Esophagus muscularis mucosa (tissue), 4 donors: ENCODE data around the gene FOXO3. TPM values are rescaled to one million over a fixed set of nuclear protein-coding genes. Genes with fewer than 3 reads are reported as not detected.

Source experiments
- DNase-seq: peaks from one replicate; pipeline ENCODE4 v3.0.0-alpha.2; 2017; ENCODE audit errors: extremely low spot score
- H3K27ac ChIP-seq, 4 donors: fragments of 200-600 bp; sonication (generic); replicated peaks in 1 of 4; 1 replicate in 3 of 4; 2 replicates in 1 of 4; pipeline ENCODE4 v1.5.1; 2016 to 2019; ENCODE audit warnings: mild to moderate bottlenecking in 1 of 4
- H3K27me3 ChIP-seq, 4 donors: fragments of 200-600 bp; sonication (generic); one replicate each; pipeline versions ENCODE4 v1.5.1 to v1.6.0; 2016 to 2019
- H3K36me3 ChIP-seq, 4 donors: fragments of 200-600 bp; sonication (generic); one replicate each; pipeline ENCODE4 v1.5.1; 2016 to 2019
- H3K4me1 ChIP-seq, 4 donors: fragments of 200-600 bp; sonication (generic); one replicate each; pipeline ENCODE4 v1.5.1; 2016 to 2019
- H3K4me3 ChIP-seq, 4 donors: fragments of 200-600 bp; sonication (generic); 1 replicate in 2 of 4; 2 replicates in 2 of 4; pipeline ENCODE4 v1.5.1; 2016 to 2019; ENCODE audit warnings: mild to moderate bottlenecking in 4 of 4, moderate library complexity in 1 of 4
- H3K9me3 ChIP-seq, 4 donors: fragments of 200-600 bp; sonication (generic); 1 replicate in 3 of 4; 2 replicates in 1 of 4; pipeline ENCODE4 v1.5.1; 2016 to 2019
- EP300 ChIP-seq: sonication (generic); formaldehyde crosslinking; IDR thresholded peaks from one replicate; pipeline ENCODE4 v1.6.1; 2017; ENCODE audit warnings: antibody characterized with exemption
- POLR2A ChIP-seq: fragments of 450-650 bp; IDR thresholded peaks from one replicate; pipeline ENCODE4 v1.6.1; 2017; ENCODE audit warnings: antibody characterized with exemption, moderate library complexity, mild to moderate bottlenecking, low read depth
- POLR2AphosphoS5 ChIP-seq, 2 donors: sonication (generic); formaldehyde crosslinking; IDR thresholded peaks; one replicate each; pipeline ENCODE4 v1.6.1; 2017; ENCODE audit warnings: antibody characterized with exemption in 2 of 2
- WGBS: methylation state at CpG from one replicate; pipeline ENCODE4 v1.1.5; 2018; 5-methylcytosine and 5-hydroxymethylcytosine counted together
- intact Hi-C: fragments of 100-400 bp; cut with DNase I; formaldehyde crosslinking; loops from one replicate; pipeline ENCODE4 v1.15.1; 2023
- total RNA-seq, 4 donors: library from RNA; depleted of rRNA; stranded (reverse); fragments of >200 nt; gene quantifications; one replicate each; pipeline versions ENCODE4 v1.1.0 to v1.2.1, GENCODE V29; 2016
- TF ChIP-seq, protein P1 (sequence below), 3 experiments: fragments of 200-600 bp in 2 of 3; fragments of 450-650 bp in 1 of 3; sonication (generic) in 2 of 3; IDR thresholded peaks; one replicate each; pipeline ENCODE4 v1.5.1; 2017 to 2019; ENCODE audit warnings: antibody characterized with exemption in 3 of 3, mild to moderate bottlenecking in 2 of 3, moderate library complexity in 1 of 3

FOXO3 gene
- total RNA-seq, 4 donors from 2014 or later: 92.2 to 154 (median 122) TPM

- peaks cover 4 to 34% (median 20%) of the 10 kb centered on the region in 4 donors for H3K36me3 ChIP-seq
- H3K4me3 ChIP-seq: peak overlapping the region; percentile 83 to 95 (median 90)
- WGBS: 13% methylated on average over 3 of the region's 3 CpGs
- H3K27me3 ChIP-seq: no peaks in the 10 kb centered on the region
- no peaks in the 10 kb centered on the region for H3K9me3 ChIP-seq
- peak overlapping the region; percentile 98 to 100 (median 99) for H3K27ac ChIP-seq
- no peak for DNase-seq
- H3K4me1 ChIP-seq: peaks cover 51 to 64% (median 61%) of the 10 kb centered on the region in 4 donors
- TF ChIP-seq EP300: no peak
- intact Hi-C loops: loop anchor here (2.0 kb wide), 1 partner anchor 25 kb away; no protein-coding TSS in a partner anchor
These were observed 3.5 kb downstream of the FOXO3 start for GRCh38 chr6:108564178-108564577.

GRCh38 chr6:108565091-108565766 is 4.5 kb downstream of the FOXO3 start:
- H3K9me3 ChIP-seq: no peaks in the 10 kb centered on the region
- WGBS: 15% methylated on average over 4 of the region's 4 CpGs
- H3K4me3 ChIP-seq: peak overlapping the region; percentile 83 to 95 (median 90)
- intact Hi-C loops: loop anchor here (2.0 kb wide), 1 partner anchor 24 kb away; no protein-coding TSS in a partner anchor
- DNase-seq: no peak
- peaks cover 11 to 44% (median 29%) of the 10 kb centered on the region in 4 donors for H3K36me3 ChIP-seq
- peaks cover 52 to 74% (median 71%) of the 10 kb centered on the region in 4 donors for H3K4me1 ChIP-seq
- no peaks in the 10 kb centered on the region for H3K27me3 ChIP-seq
- H3K27ac ChIP-seq: peak overlapping the region; percentile 98 to 100 (median 99)
- TF ChIP-seq POLR2AphosphoS5 (IDR thresholded peaks at IDR 0.05) (no peak), EP300 (no peak), POLR2A (no peak)
- TF ChIP-seq, protein P1, sequence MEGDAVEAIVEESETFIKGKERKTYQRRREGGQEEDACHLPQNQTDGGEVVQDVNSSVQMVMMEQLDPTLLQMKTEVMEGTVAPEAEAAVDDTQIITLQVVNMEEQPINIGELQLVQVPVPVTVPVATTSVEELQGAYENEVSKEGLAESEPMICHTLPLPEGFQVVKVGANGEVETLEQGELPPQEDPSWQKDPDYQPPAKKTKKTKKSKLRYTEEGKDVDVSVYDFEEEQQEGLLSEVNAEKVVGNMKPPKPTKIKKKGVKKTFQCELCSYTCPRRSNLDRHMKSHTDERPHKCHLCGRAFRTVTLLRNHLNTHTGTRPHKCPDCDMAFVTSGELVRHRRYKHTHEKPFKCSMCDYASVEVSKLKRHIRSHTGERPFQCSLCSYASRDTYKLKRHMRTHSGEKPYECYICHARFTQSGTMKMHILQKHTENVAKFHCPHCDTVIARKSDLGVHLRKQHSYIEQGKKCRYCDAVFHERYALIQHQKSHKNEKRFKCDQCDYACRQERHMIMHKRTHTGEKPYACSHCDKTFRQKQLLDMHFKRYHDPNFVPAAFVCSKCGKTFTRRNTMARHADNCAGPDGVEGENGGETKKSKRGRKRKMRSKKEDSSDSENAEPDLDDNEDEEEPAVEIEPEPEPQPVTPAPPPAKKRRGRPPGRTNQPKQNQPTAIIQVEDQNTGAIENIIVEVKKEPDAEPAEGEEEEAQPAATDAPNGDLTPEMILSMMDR (IDR thresholded peaks at IDR 0.05): no peak

DNA sequence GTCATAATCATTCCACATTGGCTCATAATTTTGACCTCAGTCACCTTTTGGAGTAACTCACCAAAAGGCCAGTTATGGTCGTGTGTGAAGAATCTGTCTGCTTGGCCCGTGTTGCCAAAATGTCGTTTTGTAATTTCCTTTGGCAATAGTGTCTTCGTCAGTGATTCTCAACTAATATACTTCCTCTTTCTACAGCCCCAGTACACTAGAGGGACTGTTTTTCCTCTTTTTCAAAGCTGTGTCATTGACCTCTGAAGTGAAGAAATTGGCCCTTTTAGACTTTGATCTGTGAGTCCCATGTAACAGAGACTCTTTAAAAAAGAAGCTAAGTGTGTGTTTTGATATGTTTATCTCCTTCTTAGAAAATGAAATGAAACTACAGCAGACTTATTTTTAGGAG is 5.2 kb downstream of the FOXO3 start:
- Histone ChIP-seq H3K9me3 (no peaks in the 10 kb centered on the region), H3K4me3 (peak overlapping the region; percentile 6 to 95 (median 90)), H3K27ac (peak overlapping the region; percentile 98 to 100 (median 99)), H3K27me3 (no peaks in the 10 kb centered on the region), H3K36me3 (peaks cover 11 to 51% (median 36%) of the 10 kb centered on the region in 4 donors), H3K4me1 (peaks cover 55 to 81% (median 76%) of the 10 kb centered on the region in 4 donors)
- intact Hi-C loops: loop anchor here (2.0 kb wide), 1 partner anchor 23 kb away; no protein-coding TSS in a partner anchor
- WGBS: 0% methylated on average over 4 of the region's 4 CpGs
- no peak for DNase-seq
- TF ChIP-seq, protein P1 (IDR thresholded peaks at IDR 0.05): peak; percentile 12 to 33 (median 25)
- TF ChIP-seq POLR2A (no peak), POLR2AphosphoS5 (IDR thresholded peaks at IDR 0.05) (peak in 1 of 2 donors; percentile 67)

GRCh38 chr6:108566406-108566805 is 5.7 kb downstream of the FOXO3 start:
- DNase-seq: no peak
- Histone ChIP-seq H3K4me3 (peak overlapping the region; percentile 6 to 95 (median 90)), H3K27ac (peak overlapping the region; percentile 98 to 100 (median 99)), H3K36me3 (peaks cover 11 to 56% (median 41%) of the 10 kb centered on the region in 4 donors), H3K4me1 (peaks cover 60 to 86% (median 81%) of the 10 kb centered on the region in 4 donors), H3K9me3 (no peaks in the 10 kb centered on the region), H3K27me3 (no peaks in the 10 kb centered on the region)
- intact Hi-C loops: no loop called here
- TF ChIP-seq POLR2A (no peak), POLR2AphosphoS5 (IDR thresholded peaks at IDR 0.05) (no peak), EP300 (no peak)
- TF ChIP-seq, protein P1 (IDR thresholded peaks at IDR 0.05): no peak

DNA sequence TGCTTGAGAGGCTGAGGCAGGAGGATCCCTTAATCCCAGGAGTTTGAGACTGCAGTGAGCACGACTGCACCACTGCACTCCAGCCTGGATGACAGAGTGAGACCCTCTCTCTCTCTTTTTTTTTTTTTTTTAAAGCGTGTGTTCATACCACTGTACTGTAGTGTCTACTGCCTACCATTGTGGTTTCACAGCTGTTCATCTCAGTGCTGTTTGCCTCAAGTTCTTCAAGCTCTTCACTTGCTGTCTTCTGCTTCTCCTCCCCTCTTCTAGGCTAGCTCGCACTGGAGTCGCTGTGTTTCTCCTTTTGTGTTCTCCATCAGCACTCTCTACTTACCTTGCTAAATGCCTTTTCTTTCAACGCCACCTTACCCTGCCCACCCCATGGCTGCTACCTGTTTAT is 7.4 kb downstream of the FOXO3 start:
- H3K4me1 ChIP-seq: peaks cover 64 to 100% (median 92%) of the 10 kb centered on the region in 4 donors
- H3K27me3 ChIP-seq: no peaks in the 10 kb centered on the region
- 90% methylated on average over 5 of the region's 5 CpGs for WGBS
- TF ChIP-seq EP300: no peak
- no peak for TF ChIP-seq POLR2AphosphoS5 (IDR thresholded peaks at IDR 0.05)
- TF ChIP-seq POLR2A: no peak
- TF ChIP-seq, protein P1 (IDR thresholded peaks at IDR 0.05): no peak
- H3K4me3 ChIP-seq: peak overlapping the region in 1 of 4 donors; percentile 1
- peak overlapping the region; percentile 98 to 100 (median 99) for H3K27ac ChIP-seq
- H3K36me3 ChIP-seq: peaks cover 11 to 65% (median 53%) of the 10 kb centered on the region in 4 donors
- intact Hi-C loops: no loop called here
- H3K9me3 ChIP-seq: no peaks in the 10 kb centered on the region
- DNase-seq: no peak
